Mesenchymal stem cell (in vitro differentiated cells and primary cell): Measurements from ENCODE around the gene KLHL28.

Experiments used
- DNase-seq: peaks from one replicate; pipeline ENCODE4 v3.0.0-alpha.2; 2013
- H2AFZ ChIP-seq: one replicate; pipeline ENCODE4 v1.6.1; 2013; ENCODE audit warnings: low read depth, mild to moderate bottlenecking, control low read depth, inconsistent platforms, low read length, moderate library complexity
- H2AK5ac ChIP-seq: 2 replicates; pipeline ENCODE4 v1.6.1; 2013; ENCODE audit warnings: low read length, moderate library complexity, mild to moderate bottlenecking, inconsistent platforms; ENCODE audit not compliant: severe bottlenecking
- H2BK120ac ChIP-seq: one replicate; pipeline ENCODE4 v1.6.1; 2013; ENCODE audit warnings: low read depth, mild to moderate bottlenecking, inconsistent platforms, low read length, moderate library complexity
- H2BK12ac ChIP-seq, 2 experiments: one replicate each; pipeline ENCODE4 v1.6.1; 2013; ENCODE audit warnings: inconsistent platforms in 2 of 2, low read length in 2 of 2, mild to moderate bottlenecking in 2 of 2, moderate library complexity in 2 of 2, control low read depth in 1 of 2
- H2BK15ac ChIP-seq: one replicate; pipeline ENCODE4 v1.6.1; 2013; ENCODE audit warnings: mild to moderate bottlenecking, low read depth, inconsistent platforms; ENCODE audit not compliant: poor library complexity, severe bottlenecking
- H2BK5ac ChIP-seq: 2 replicates; pipeline ENCODE4 v1.6.1; 2013; ENCODE audit warnings: low read depth, mild to moderate bottlenecking, low read length, control low read depth, inconsistent platforms; ENCODE audit not compliant: poor library complexity, severe bottlenecking
- H3K14ac ChIP-seq, 2 experiments: one replicate each; pipeline ENCODE4 v1.6.1; 2013; ENCODE audit warnings: inconsistent platforms in 2 of 2, low read length in 2 of 2, control low read depth in 1 of 2, mild to moderate bottlenecking in 1 of 2, moderate library complexity in 1 of 2
- H3K18ac ChIP-seq, 2 experiments: one replicate each; pipeline ENCODE4 v1.6.1; 2013; ENCODE audit warnings: inconsistent platforms in 2 of 2, low read length in 2 of 2, control low read depth in 1 of 2, low read depth in 1 of 2, mild to moderate bottlenecking in 1 of 2
- H3K23ac ChIP-seq, 2 experiments: one replicate each; pipeline ENCODE4 v1.6.1; 2013; ENCODE audit warnings: inconsistent platforms in 2 of 2, low read length in 2 of 2, mild to moderate bottlenecking in 2 of 2, moderate library complexity in 2 of 2, control low read depth in 1 of 2
- H3K27ac ChIP-seq: 2 replicates; pipeline ENCODE4 v1.5.1; 2013; ENCODE audit warnings: mild to moderate bottlenecking, moderate library complexity, low read length, control low read depth, inconsistent platforms; ENCODE audit not compliant: poor library complexity, severe bottlenecking
- H3K27me3 ChIP-seq, 2 experiments: 2 replicates each; pipeline versions ENCODE4 v1.6.1 to v1.7.0; 2013; ENCODE audit warnings: low read length in 2 of 2, mild to moderate bottlenecking in 2 of 2, moderate library complexity in 2 of 2, control low read depth in 1 of 2, inconsistent platforms in 1 of 2; ENCODE audit not compliant: control insufficient read depth in 1 of 2, insufficient read depth in 1 of 2
- H3K36me3 ChIP-seq, 2 experiments: 2 replicates each; pipeline versions ENCODE4 v1.6.1 to v1.7.0; 2013; ENCODE audit warnings: low read length in 2 of 2, control low read depth in 1 of 2, inconsistent platforms in 1 of 2, low read depth in 1 of 2, mild to moderate bottlenecking in 1 of 2; ENCODE audit not compliant: insufficient read depth in 2 of 2, control insufficient read depth in 1 of 2
- H3K4ac ChIP-seq, 2 experiments: one replicate each; pipeline ENCODE4 v1.6.1; 2013; ENCODE audit warnings: inconsistent platforms in 2 of 2, low read length in 2 of 2, mild to moderate bottlenecking in 2 of 2, moderate library complexity in 2 of 2, control low read depth in 1 of 2, low read depth in 1 of 2
- H3K4me1 ChIP-seq: 2 replicates; pipeline ENCODE4 v1.6.1; 2013; ENCODE audit warnings: low read depth, low read length, control low read depth; ENCODE audit not compliant: control insufficient read depth, insufficient read depth
- H3K4me2 ChIP-seq: 2 replicates; pipeline ENCODE4 v1.6.1; 2013; ENCODE audit warnings: low read length, mild to moderate bottlenecking, inconsistent platforms; ENCODE audit not compliant: poor library complexity, severe bottlenecking
- H3K4me3 ChIP-seq, 2 experiments: 2 replicates each; pipeline versions ENCODE4 v1.5.1 to v1.7.0; 2013; ENCODE audit warnings: low read length in 2 of 2, mild to moderate bottlenecking in 2 of 2, control low read depth in 1 of 2, low read depth in 1 of 2; ENCODE audit not compliant: insufficient read depth in 1 of 2
- H3K79me1 ChIP-seq: replicated peaks from 2 replicates; pipeline ENCODE4 v1.6.1; 2013; ENCODE audit warnings: mild to moderate bottlenecking, control low read depth, low read length, inconsistent platforms; ENCODE audit not compliant: poor library complexity, severe bottlenecking
- H3K9ac ChIP-seq: 2 replicates; pipeline ENCODE4 v1.7.0; 2013; ENCODE audit warnings: mild to moderate bottlenecking, low read length, moderate library complexity
- H3K9me3 ChIP-seq: 2 replicates; pipeline ENCODE4 v1.7.0; 2013; ENCODE audit warnings: mild to moderate bottlenecking, low read length; ENCODE audit not compliant: control insufficient read depth
- H4K8ac ChIP-seq: one replicate; pipeline ENCODE4 v1.6.1; 2013; ENCODE audit warnings: inconsistent platforms, mild to moderate bottlenecking, low read length, moderate library complexity
- H4K91ac ChIP-seq: one replicate; pipeline ENCODE4 v1.6.1; 2013; ENCODE audit warnings: mild to moderate bottlenecking, low read length, inconsistent platforms
- WGBS: methylation state at CpG from one replicate; pipeline ENCODE4 v1.1.7; 2013; ENCODE audit warnings: mixed read lengths; 5-methylcytosine and 5-hydroxymethylcytosine counted together

The KLHL28 gene

GRCh38 chr14:44901696-44902095 is 60.1 kb downstream of the KLHL28 start:
- Histone ChIP-seq H3K27me3 (no peaks in the 10 kb centered on the region), H3K23ac (no peak overlapping the region), H3K36me3 (peaks cover 3 to 40% of the 10 kb centered on the region in 2 experiments), H3K4ac (no peak overlapping the region), H2AFZ (no peak overlapping the region), H2BK12ac (no peak overlapping the region), H3K79me1 (peaks cover 6% of the 10 kb centered on the region), H2BK120ac (no peak overlapping the region), H3K4me3 (no peak overlapping the region), H4K8ac (no peak overlapping the region), H3K18ac (no peak overlapping the region), H3K9ac (no peak overlapping the region), H2BK15ac (no peak overlapping the region), H3K4me2 (no peak overlapping the region), H3K4me1 (no peaks in the 10 kb centered on the region), H3K27ac (no peak overlapping the region), H2AK5ac (no peak overlapping the region), H3K9me3 (no peaks in the 10 kb centered on the region), H4K91ac (no peak overlapping the region), H2BK5ac (no peak overlapping the region), H3K14ac (no peak overlapping the region)
- no peak for DNase-seq
- 88% methylated on average over 2 of the region's 2 CpGs for WGBS

- no peak overlapping the region for H2AK5ac ChIP-seq
- 84% methylated on average over 3 of the region's 6 CpGs for WGBS
- no peak overlapping the region for H2BK15ac ChIP-seq
Observed at GRCh38 chr14:44898551-44898950, 63.2 kb downstream of the KLHL28 start.

GRCh38 chr14:44897845-44898151 is 63.9 kb downstream of the KLHL28 start:
- peak overlapping the region; percentile 79 for H3K4me2 ChIP-seq
- peak overlapping the region; percentile 62 to 96 for H3K14ac ChIP-seq
- peak overlapping the region; percentile 96 for H3K9ac ChIP-seq
- no peaks in the 10 kb centered on the region for H3K9me3 ChIP-seq
- peaks cover 6% of the 10 kb centered on the region for H3K79me1 ChIP-seq
- peak overlapping the region; percentile 98 for H2BK120ac ChIP-seq
- H3K4me1 ChIP-seq: peaks cover 6% of the 10 kb centered on the region
- no peak overlapping the region for H3K23ac ChIP-seq
- peaks cover 3 to 6% of the 10 kb centered on the region in 2 experiments for H3K36me3 ChIP-seq
- no peak overlapping the region for H4K91ac ChIP-seq
- H4K8ac ChIP-seq: no peak overlapping the region
- no peaks in the 10 kb centered on the region for H3K27me3 ChIP-seq
- no peak overlapping the region for H2AFZ ChIP-seq
- H3K4ac ChIP-seq: peak overlapping the region; percentile 51 to 99
- H3K18ac ChIP-seq: peak overlapping the region; percentile 83 to 84
- peak overlapping the region; percentile 87 to 94 for H3K4me3 ChIP-seq
- peak overlapping the region; percentile 48 for H2BK15ac ChIP-seq
- H2BK5ac ChIP-seq: peak overlapping the region; percentile 77
- WGBS: 4% methylated on average over 13 of the region's 13 CpGs
- H2AK5ac ChIP-seq: no peak overlapping the region
- no peak overlapping the region for H2BK12ac ChIP-seq
- peak overlapping the region; percentile 74 for H3K27ac ChIP-seq
- peak; percentile 70 for DNase-seq

More at GRCh38 chr14:44898551-44898950, 63.2 kb downstream of the KLHL28 start:
- Histone ChIP-seq H3K4ac (no peak overlapping the region), H3K4me3 (peak overlapping the region in 1 of 2 experiments; percentile 94), H3K9ac (peak overlapping the region; percentile 96), H3K4me2 (peak overlapping the region; percentile 27), H4K8ac (no peak overlapping the region), H2BK12ac (no peak overlapping the region), H2AFZ (no peak overlapping the region), H3K18ac (no peak overlapping the region), H2BK120ac (no peak overlapping the region), H3K4me1 (peaks cover 6% of the 10 kb centered on the region), H3K9me3 (no peaks in the 10 kb centered on the region), H4K91ac (no peak overlapping the region), H3K27ac (no peak overlapping the region), H3K36me3 (peaks cover 3 to 12% of the 10 kb centered on the region in 2 experiments), H3K27me3 (no peaks in the 10 kb centered on the region), H3K14ac (no peak overlapping the region), H2BK5ac (no peak overlapping the region), H3K23ac (no peak overlapping the region), H3K79me1 (peaks cover 6% of the 10 kb centered on the region)
- peak; percentile 51 for DNase-seq

GRCh38 chr14:44897041-44897844 is 64.5 kb downstream of the KLHL28 start:
- H3K9me3 ChIP-seq: no peaks in the 10 kb centered on the region
- H3K14ac ChIP-seq: peak overlapping the region; percentile 62 to 96
- H2BK15ac ChIP-seq: peak overlapping the region; percentile 99
- peak overlapping the region; percentile 98 for H2BK120ac ChIP-seq
- peak overlapping the region; percentile 96 for H3K9ac ChIP-seq
- H2AK5ac ChIP-seq: no peak overlapping the region
- H3K36me3 ChIP-seq: peaks cover 2 to 6% of the 10 kb centered on the region in 2 experiments
- 2% methylated on average over 55 of the region's 81 CpGs for WGBS
- DNase-seq: peak; percentile 97
- H3K4ac ChIP-seq: peak overlapping the region; percentile 97 to 99
- H4K8ac ChIP-seq: peak overlapping the region; percentile 83
- peak overlapping the region; percentile 79 for H3K4me2 ChIP-seq
- peak overlapping the region in 1 of 2 experiments; percentile 78 for H2BK12ac ChIP-seq
- peak overlapping the region; percentile 83 for H4K91ac ChIP-seq
- H2BK5ac ChIP-seq: peak overlapping the region; percentile 77
- H3K27me3 ChIP-seq: no peaks in the 10 kb centered on the region
- H3K18ac ChIP-seq: peak overlapping the region; percentile 83 to 97
- peak overlapping the region; percentile 87 for H3K27ac ChIP-seq
- no peak overlapping the region for H3K23ac ChIP-seq
- peaks cover 6% of the 10 kb centered on the region for H3K79me1 ChIP-seq
- H3K4me3 ChIP-seq: peak overlapping the region; percentile 87 to 94
- H3K4me1 ChIP-seq: peaks cover 6% of the 10 kb centered on the region
- H2AFZ ChIP-seq: peak overlapping the region; percentile 98
